K562 (cell line): ENCODE data around the gene ERAP2. TPM values are rescaled to one million over a fixed set of nuclear protein-coding genes. Genes with fewer than 3 reads are reported as not detected.

Source experiments
- ATAC-seq: fragments of 200-7000 bp; cut with Tn5 transposase; 3 replicates; pipeline ENCODE4 v1.9.1; 2020; ENCODE audit warnings: moderate library complexity
- BruUV-seq: library from RNA; stranded (reverse); fragments of 400-500 nt; replicated peaks from 2 replicates; lab custom pipeline; 2021; lab: Mats Ljungman, UMichigan
- CTCF ChIA-PET: fragments of 300-600 bp; formaldehyde crosslinking; extraction: SDS; loops from one replicate; lab custom pipeline; 2021; ENCODE audit warnings: low intra/inter-chr PET ratio; lab: Yijun Ruan, JAX
- POLR2A ChIA-PET: fragments of 300-600, 350-650 bp; sonication (Branson Sonifier 250); formaldehyde crosslinking; extraction: SDS; loops from one replicate; lab custom pipeline; 2021; ENCODE audit warnings: antibody characterized with exemption, inconsistent platforms; lab: Yijun Ruan, JAX
- DNase-seq, 4 experiments: peaks; one replicate each; pipeline versions ENCODE4 v3.0.0 to v3.0.0-alpha.2; 2011 to 2018; ENCODE audit warnings: low spot score in 3 of 4, mixed read lengths in 3 of 4; ENCODE audit errors: extremely low read depth in 1 of 4
- FAIRE-seq: peaks from 2 replicates; lab custom pipeline; 2011; peaks lifted over from hg19 to GRCh38; lab: Jason Lieb, UNC
- H2AFZ ChIP-seq: 2 replicates; pipeline ENCODE4 v1.6.0; 2011; ENCODE audit warnings: low read depth, low read length, control low read depth, inconsistent platforms
- H3K27ac ChIP-seq: fragments of 200-600 bp; 3 replicates; pipeline ENCODE4 v1.8.0; 2011; ENCODE audit warnings: low read depth, mild to moderate bottlenecking, control low read depth, inconsistent platforms, low read length, moderate library complexity, mixed read lengths; ENCODE audit errors: extremely low read depth
- H3K27me3 ChIP-seq, 2 experiments: fragments of 300-600 bp in 1 of 2; 2 replicates in 1 of 2; 3 replicates in 1 of 2; pipeline versions ENCODE4 v1.6.0 to v1.8.0; 2011; ENCODE audit warnings: inconsistent platforms in 2 of 2, low read length in 2 of 2, mild to moderate bottlenecking in 1 of 2, mixed read lengths in 1 of 2, moderate library complexity in 1 of 2; ENCODE audit not compliant: control insufficient read depth in 2 of 2, insufficient read depth in 2 of 2
- H3K36me3 ChIP-seq: fragments of 300-600 bp; 3 replicates; pipeline ENCODE4 v1.8.0; 2011; ENCODE audit warnings: mild to moderate bottlenecking, low read length, inconsistent platforms; ENCODE audit not compliant: control insufficient read depth, insufficient read depth
- H3K4me1 ChIP-seq, 2 experiments: fragments of 200-600 bp in 1 of 2; replicated peaks in 1 of 2; 2 replicates in 1 of 2; 3 replicates in 1 of 2; pipeline versions ENCODE4 v1.5.1 to v1.8.0; 2011; ENCODE audit warnings: inconsistent platforms in 2 of 2, low read length in 2 of 2, mild to moderate bottlenecking in 1 of 2, mixed read lengths in 1 of 2, moderate library complexity in 1 of 2; ENCODE audit not compliant: control insufficient read depth in 2 of 2, insufficient read depth in 2 of 2
- H3K4me2 ChIP-seq: 2 replicates; pipeline ENCODE4 v1.6.1; 2011; ENCODE audit warnings: low read length, control low read depth, inconsistent platforms, mixed read lengths; ENCODE audit not compliant: insufficient read depth
- H3K4me3 ChIP-seq: fragments of 200-600 bp; sonication (generic), shearing (Covaris generic); 2 replicates; pipeline ENCODE4 v1.5.1; 2016; ENCODE audit warnings: control low read depth, inconsistent platforms
- H3K79me2 ChIP-seq: fragments of 200-600 bp; 3 replicates; pipeline ENCODE4 v1.8.0; 2011; ENCODE audit warnings: low read length, inconsistent platforms; ENCODE audit not compliant: control insufficient read depth, insufficient read depth
- H3K9ac ChIP-seq, 2 experiments: 2 replicates each; pipeline versions ENCODE4 v1.6.0 to v1.6.1; 2011; ENCODE audit warnings: low read depth in 2 of 2, low read length in 2 of 2, control low read depth in 1 of 2, inconsistent platforms in 1 of 2, mild to moderate bottlenecking in 1 of 2, mixed read lengths in 1 of 2; ENCODE audit not compliant: insufficient read depth in 1 of 2
- H3K9me1 ChIP-seq: one replicate; pipeline ENCODE4 v1.6.0; 2011; ENCODE audit warnings: inconsistent platforms, mild to moderate bottlenecking, low read length, moderate library complexity; ENCODE audit not compliant: control insufficient read depth, insufficient read depth
- H3K9me3 ChIP-seq: replicated peaks from 2 replicates; pipeline ENCODE4 v1.5.1; 2011; ENCODE audit warnings: low read depth, low read length, inconsistent platforms; ENCODE audit not compliant: control insufficient read depth, insufficient read depth
- H4K20me1 ChIP-seq: replicated peaks from 2 replicates; pipeline ENCODE4 v1.6.1; 2011; ENCODE audit warnings: low read length, inconsistent platforms, mixed read lengths; ENCODE audit not compliant: control insufficient read depth, insufficient read depth
- GTF2E2 ChIP-seq: fragments of 200-800 bp; sonication (Bioruptor generic); IDR thresholded peaks from 2 replicates; pipeline ENCODE4 v1.6.1; 2016; ENCODE audit warnings: missing genetic modification characterization, missing compliant biosample characterization
- HDAC1 ChIP-seq, 2 experiments: fragments of 450-650 bp; IDR thresholded peaks; 2 replicates each; pipeline ENCODE4 v1.6.1; 2016 to 2017; ENCODE audit warnings: inconsistent platforms in 1 of 2, mild to moderate bottlenecking in 1 of 2, moderate library complexity in 1 of 2
- ID3 ChIP-seq, 2 experiments: fragments of 250-450 bp in 1 of 2; fragments of 450-650 bp in 1 of 2; sonication (Bioruptor Pico) in 1 of 2; IDR thresholded peaks; 2 replicates each; pipeline versions ENCODE4 v1.6.1 to v1.8.0; 2016 to 2021; ENCODE audit warnings: mild to moderate bottlenecking in 2 of 2, moderate library complexity in 2 of 2, missing compliant biosample characterization in 1 of 2, missing genetic modification characterization in 1 of 2
- NONO ChIP-seq, 2 experiments: fragments of 200-400 bp in 1 of 2; fragments of 450-650 bp in 1 of 2; formaldehyde crosslinking in 1 of 2; IDR thresholded peaks; 2 replicates each; pipeline ENCODE4 v1.6.1; 2017; ENCODE audit warnings: low read depth in 2 of 2, mild to moderate bottlenecking in 2 of 2, moderate library complexity in 2 of 2, low read length in 1 of 2
- TOE1 ChIP-seq, 2 experiments: fragments of 450-650 bp in 1 of 2; sonication (generic) in 1 of 2; formaldehyde crosslinking in 1 of 2; IDR thresholded peaks; 2 replicates each; pipeline versions ENCODE4 v1.7.1 to v1.8.0; 2016 to 2022; ENCODE audit warnings: borderline replicate concordance in 2 of 2, mild to moderate bottlenecking in 2 of 2, antibody characterized with exemption in 1 of 2, inconsistent platforms in 1 of 2, low read depth in 1 of 2, missing genetic modification reagents in 1 of 2, moderate library complexity in 1 of 2
- ZNF146 ChIP-seq: IDR thresholded peaks from one replicate; pipeline ENCODE4 v1.6.1; 2018; ENCODE audit warnings: missing compliant biosample characterization; ENCODE audit not compliant: unreplicated experiment
- ZNF668 ChIP-seq: fragments of 250-450 bp; sonication (Bioruptor Pico); IDR thresholded peaks from 2 replicates; pipeline ENCODE4 v1.8.0; 2022; ENCODE audit warnings: mild to moderate bottlenecking, inconsistent platforms
- WGBS: fragments of 100-300 bp; shearing (Covaris generic); methylation state at CpG from one replicate; pipeline ENCODE4 v1.1.6; 2016; ENCODE audit warnings: low coverage, mixed read lengths; ENCODE audit not compliant: insufficient coverage; ENCODE audit errors: missing lambda C conversion rate; 5-methylcytosine and 5-hydroxymethylcytosine counted together
- in situ Hi-C: fragments of 300-500 bp; cut with MboI; formaldehyde crosslinking; loops from 4 replicates; pipeline ENCODE4 v1.15.0; 2018; ENCODE audit warnings: inconsistent platforms, mixed read lengths
- intact Hi-C: fragments of 100-400 bp; cut with micrococcal nuclease; formaldehyde crosslinking; loops from 2 replicates; pipeline ENCODE4 v1.14.2; 2022
- polyA plus RNA-seq, 8 experiments: library from polyadenylated mRNA; depleted of rRNA in 4 of 8; stranded (reverse) in 5 of 8; unstranded in 3 of 8; fragments of >200 nt; fragmentation: Nextera tagmentation in 2 of 8; fragmentation: Illumina TruSeq in 1 of 8; extraction: Ambion mirVana in 2 of 8; extraction: Trizol in 1 of 8; gene quantifications; 2 replicates each; pipeline versions ENCODE4 v1.2.1 to v1.2.3, GENCODE V29; 2011 to 2014; ENCODE audit warnings: inconsistent platforms in 1 of 8, missing spikeins in 1 of 8
- total RNA-seq, 7 experiments: library from RNA; depleted of rRNA in 6 of 7; stranded (reverse); fragments of >200 nt in 6 of 7; fragmentation: Illumina TruSeq in 2 of 7; extraction: Trizol in 2 of 7; gene quantifications; 2 replicates each; pipeline versions ENCODE4 v1.2.1 to v1.2.3, GENCODE V29; 2011 to 2021; ENCODE audit warnings: low replicate concordance in 1 of 7
- TF ChIP-seq, protein P1 (sequence below): fragments of 250-450 bp; sonication (Bioruptor Pico); IDR thresholded peaks from 2 replicates; pipeline ENCODE4 v1.8.0; 2021; ENCODE audit warnings: borderline replicate concordance, mild to moderate bottlenecking, moderate library complexity; ENCODE audit not compliant: poor library complexity, severe bottlenecking
- TF ChIP-seq, protein P2 (sequence below): fragments of 250-450 bp; sonication (Bioruptor Pico); IDR thresholded peaks from 2 replicates; pipeline ENCODE4 v1.8.0; 2022; ENCODE audit warnings: inconsistent platforms
- TF ChIP-seq, protein P3 (sequence below): fragments of 250-450 bp; sonication (Bioruptor Pico); IDR thresholded peaks from 2 replicates; pipeline ENCODE4 v1.4.0; 2020; ENCODE audit warnings: borderline replicate concordance

The ERAP2 gene
- total and polyA plus RNA-seq, 9 of the 15 experiments (the other 6 are each of a cell fraction or from before 2014, with no cell fraction given): 0.93 to 4.0 (median 2.1) TPM

- TF ChIP-seq NONO (IDR thresholded peaks at IDR 0.05; ENCODE audit: low read depth in 2 of 2, low read length in 1 of 2): no peak
These were observed 90.5 kb downstream of the ERAP2 start (continued) for GRCh38 chr5:96966801-96967200.

- H3K9ac ChIP-seq: no peak overlapping the region
- H3K27me3 ChIP-seq: no peaks in the 10 kb centered on the region
- TF ChIP-seq NONO (IDR thresholded peaks at IDR 0.05; ENCODE audit: low read depth in 2 of 2, low read length in 1 of 2): no peak
- no peak for TF ChIP-seq ZNF146
- TF ChIP-seq ID3 (CRISPR knock-in tag; IDR thresholded peaks at IDR 0.05): no peak
- no peak for TF ChIP-seq ID3 (tag; IDR thresholded peaks at IDR 0.05)
- TF ChIP-seq, protein P1, sequence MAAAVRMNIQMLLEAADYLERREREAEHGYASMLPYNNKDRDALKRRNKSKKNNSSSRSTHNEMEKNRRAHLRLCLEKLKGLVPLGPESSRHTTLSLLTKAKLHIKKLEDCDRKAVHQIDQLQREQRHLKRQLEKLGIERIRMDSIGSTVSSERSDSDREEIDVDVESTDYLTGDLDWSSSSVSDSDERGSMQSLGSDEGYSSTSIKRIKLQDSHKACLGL: no peak
- TF ChIP-seq HDAC1 (IDR thresholded peaks at IDR 0.05): no peak
- TF ChIP-seq, protein P2, sequence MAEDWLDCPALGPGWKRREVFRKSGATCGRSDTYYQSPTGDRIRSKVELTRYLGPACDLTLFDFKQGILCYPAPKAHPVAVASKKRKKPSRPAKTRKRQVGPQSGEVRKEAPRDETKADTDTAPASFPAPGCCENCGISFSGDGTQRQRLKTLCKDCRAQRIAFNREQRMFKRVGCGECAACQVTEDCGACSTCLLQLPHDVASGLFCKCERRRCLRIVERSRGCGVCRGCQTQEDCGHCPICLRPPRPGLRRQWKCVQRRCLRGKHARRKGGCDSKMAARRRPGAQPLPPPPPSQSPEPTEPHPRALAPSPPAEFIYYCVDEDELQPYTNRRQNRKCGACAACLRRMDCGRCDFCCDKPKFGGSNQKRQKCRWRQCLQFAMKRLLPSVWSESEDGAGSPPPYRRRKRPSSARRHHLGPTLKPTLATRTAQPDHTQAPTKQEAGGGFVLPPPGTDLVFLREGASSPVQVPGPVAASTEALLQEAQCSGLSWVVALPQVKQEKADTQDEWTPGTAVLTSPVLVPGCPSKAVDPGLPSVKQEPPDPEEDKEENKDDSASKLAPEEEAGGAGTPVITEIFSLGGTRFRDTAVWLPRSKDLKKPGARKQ (CRISPR knock-in tag): no peak
- TF ChIP-seq TOE1 (IDR thresholded peaks at IDR 0.05; ENCODE audit: borderline replicate concordance): no peak
- TF ChIP-seq TOE1 (CRISPR knock-in tag; IDR thresholded peaks at IDR 0.05; ENCODE audit: borderline replicate concordance, low read depth): no peak
- TF ChIP-seq ZNF668 (CRISPR knock-in tag): no peak
- no peak for TF ChIP-seq GTF2E2 (tag)
- TF ChIP-seq, protein P3, sequence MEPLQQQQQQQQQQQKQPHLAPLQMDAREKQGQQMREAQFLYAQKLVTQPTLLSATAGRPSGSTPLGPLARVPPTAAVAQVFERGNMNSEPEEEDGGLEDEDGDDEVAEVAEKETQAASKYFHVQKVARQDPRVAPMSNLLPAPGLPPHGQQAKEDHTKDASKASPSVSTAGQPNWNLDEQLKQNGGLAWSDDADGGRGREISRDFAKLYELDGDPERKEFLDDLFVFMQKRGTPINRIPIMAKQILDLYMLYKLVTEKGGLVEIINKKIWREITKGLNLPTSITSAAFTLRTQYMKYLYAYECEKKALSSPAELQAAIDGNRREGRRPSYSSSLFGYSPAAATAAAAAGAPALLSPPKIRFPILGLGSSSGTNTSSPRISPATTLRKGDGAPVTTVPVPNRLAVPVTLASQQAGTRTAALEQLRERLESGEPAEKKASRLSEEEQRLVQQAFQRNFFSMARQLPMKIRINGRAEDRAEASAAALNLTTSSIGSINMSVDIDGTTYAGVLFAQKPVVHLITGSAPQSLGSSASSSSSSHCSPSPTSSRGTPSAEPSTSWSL: no peak
- H4K20me1 ChIP-seq: no peaks in the 10 kb centered on the region
- 64% methylated on average over 1 of the region's 1 CpG for WGBS
- FAIRE-seq (no peak), DNase-seq (no peak), ATAC-seq (no peak)
- CTCF ChIA-PET: no interaction called here
- H2AFZ ChIP-seq: no peak overlapping the region
- peaks cover 28% of the 10 kb centered on the region for H3K79me2 ChIP-seq
- peaks cover 0 to 9% of the 10 kb centered on the region in 2 experiments; a peak in 3 of 5 replicates for H3K4me1 ChIP-seq
- no peaks in the 10 kb centered on the region for H3K9me1 ChIP-seq
- BruUV-seq: no TSS peak
- POLR2A ChIA-PET: no interaction called here
- H3K4me2 ChIP-seq: no peak overlapping the region
- H3K4me3 ChIP-seq: no peak overlapping the region
- H3K9me3 ChIP-seq: no peaks in the 10 kb centered on the region
- in situ Hi-C loops: no loop called here
- intact Hi-C loops: no loop called here
- H3K36me3 ChIP-seq: no peaks in the 10 kb centered on the region
- no peak overlapping the region for H3K27ac ChIP-seq
These were observed 91.1 kb downstream of the ERAP2 start for GRCh38 chr5:96967400-96967799.
